DND-41 (cell line): ENCODE data around the gene NUBP2.

Source experiments
- CTCF ChIP-seq: IDR thresholded peaks from 2 replicates; pipeline ENCODE4 v1.5.1; 2012; ENCODE audit warnings: borderline replicate concordance, low read length, moderate library complexity, mild to moderate bottlenecking; ENCODE audit not compliant: poor library complexity, severe bottlenecking; ENCODE audit errors: extremely low read depth
- EZH2 ChIP-seq: IDR thresholded peaks from 3 replicates; pipeline ENCODE4 v1.6.1; 2012; ENCODE audit warnings: borderline replicate concordance, low read depth, mild to moderate bottlenecking, moderate library complexity, low read length, inconsistent platforms; ENCODE audit not compliant: severe bottlenecking

- no peak for TF ChIP-seq CTCF
- TF ChIP-seq EZH2, result no peak
These were observed 51.3 kb downstream of the NUBP2 start for GRCh38 chr16:1834096-1834495.
